Suppressor macrophage (primary cell): Measurements from ENCODE around the gene USH1G.
"Not testable (repeated sequence)": the region's sequence is repeated elsewhere in the genome, so short reads cannot be mapped to it uniquely, and the experiment has no call there.

Experiments
- DNase-seq, 4 experiments: peaks; one replicate each; pipeline ENCODE4 v3.0.0-alpha.2; 2020 to 2022

The USH1G gene

DNA sequence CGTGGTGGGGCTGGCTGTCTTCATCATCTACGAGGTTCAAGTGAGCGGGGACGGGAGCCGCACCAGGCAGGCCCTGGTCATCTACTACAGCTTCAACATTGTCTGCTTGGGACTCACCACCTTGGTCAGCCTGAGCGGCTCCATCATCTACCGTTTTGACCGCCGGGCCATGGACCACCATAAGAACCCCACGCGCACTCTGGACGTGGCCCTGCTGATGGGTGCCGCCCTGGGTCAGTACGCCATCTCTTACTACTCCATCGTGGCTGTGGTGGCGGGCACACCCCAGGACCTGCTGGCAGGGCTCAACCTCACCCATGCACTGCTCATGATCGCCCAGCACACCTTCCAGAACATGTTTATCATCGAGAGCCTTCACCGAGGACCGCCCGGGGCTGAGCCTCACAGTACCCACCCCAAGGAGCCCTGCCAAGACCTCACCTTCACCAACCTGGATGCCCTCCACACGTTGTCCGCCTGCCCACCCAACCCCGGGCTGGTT, 7.5 kb upstream of the USH1G start:
- DNase-seq: no peak

DNA sequence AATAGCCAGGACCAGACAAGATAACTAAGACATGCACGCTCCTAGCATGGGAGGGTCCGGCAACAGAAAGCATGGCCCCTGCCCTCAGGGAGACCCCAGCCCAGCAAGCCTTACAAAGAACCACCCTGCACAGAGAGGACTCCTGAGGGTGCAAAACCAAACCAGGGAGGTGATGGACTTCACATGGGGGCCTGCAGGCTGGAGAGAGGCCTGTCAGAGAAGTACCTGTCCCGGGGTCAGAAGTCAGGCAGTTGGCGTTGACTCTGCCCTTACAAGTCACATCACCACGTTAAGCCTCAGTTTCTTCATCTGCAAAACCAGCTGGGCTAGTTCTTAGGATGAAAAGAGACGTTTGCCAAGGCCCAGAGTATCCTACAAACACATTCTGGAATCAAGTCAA, 5.7 kb upstream of the USH1G start:
- no peak for DNase-seq

DNA sequence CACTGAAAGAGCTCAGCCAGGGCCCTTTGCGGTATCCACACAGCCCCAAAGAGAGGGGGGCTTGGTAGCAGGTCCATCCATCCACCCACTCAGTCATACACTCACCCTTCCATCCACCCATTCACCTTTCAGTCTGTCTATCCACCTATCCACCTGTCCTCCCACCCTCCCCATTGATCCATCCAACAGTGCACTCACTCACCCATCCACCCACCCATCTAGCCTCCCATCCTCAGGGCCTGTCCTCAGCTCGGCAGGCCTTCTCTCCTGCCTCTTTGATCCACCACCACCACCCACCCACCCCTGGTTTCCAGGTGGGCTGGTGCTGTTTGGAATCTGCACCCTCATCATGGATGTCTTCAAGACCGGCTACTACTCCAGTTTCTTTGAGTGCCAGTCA, 2.2 kb upstream of the USH1G start:
- no peak for DNase-seq

DNA sequence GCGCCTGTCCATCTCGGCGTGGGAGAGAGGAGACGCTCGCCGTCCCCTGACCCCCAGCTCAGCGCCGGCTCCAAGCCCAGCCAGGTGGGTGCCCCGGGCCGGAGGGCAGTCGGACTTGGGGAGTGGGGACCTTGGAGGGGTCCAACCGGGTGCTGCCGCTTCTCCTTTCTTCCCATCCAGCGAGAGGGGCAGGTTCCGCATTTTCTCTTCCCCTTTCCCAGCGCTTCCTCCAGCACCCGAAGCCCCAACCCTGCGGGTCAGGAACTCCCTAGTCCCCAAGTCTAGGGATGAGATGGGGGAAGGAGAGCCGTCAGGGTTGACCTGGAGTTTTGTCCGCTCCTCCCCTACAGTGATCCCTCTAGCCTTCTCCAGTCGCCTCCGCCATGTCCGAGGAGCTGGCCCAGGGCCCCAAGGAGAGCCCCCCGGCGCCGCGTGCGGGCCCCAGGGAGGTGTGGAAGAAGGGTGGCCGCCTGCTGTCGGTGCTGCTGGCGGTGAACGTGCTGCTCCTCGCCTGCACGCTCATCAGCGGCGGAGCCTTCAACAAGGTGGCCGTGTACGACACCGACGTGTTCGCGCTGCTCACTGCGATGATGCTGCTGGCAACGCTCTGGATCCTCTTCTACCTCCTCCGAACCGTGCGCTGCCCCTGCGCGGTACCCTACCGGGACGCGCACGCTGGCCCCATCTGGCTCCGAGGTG, 1.3 kb upstream of the USH1G start, which contains the start of gene OTOP2:
Gene OTOP2, plus strand, starts transcription at position 24 of the 699 bp plus-strand sequence. Its CDS starts 360 bp downstream, at position 384.
- peak; percentile 82 to 90 (median 88) for DNase-seq

DNA sequence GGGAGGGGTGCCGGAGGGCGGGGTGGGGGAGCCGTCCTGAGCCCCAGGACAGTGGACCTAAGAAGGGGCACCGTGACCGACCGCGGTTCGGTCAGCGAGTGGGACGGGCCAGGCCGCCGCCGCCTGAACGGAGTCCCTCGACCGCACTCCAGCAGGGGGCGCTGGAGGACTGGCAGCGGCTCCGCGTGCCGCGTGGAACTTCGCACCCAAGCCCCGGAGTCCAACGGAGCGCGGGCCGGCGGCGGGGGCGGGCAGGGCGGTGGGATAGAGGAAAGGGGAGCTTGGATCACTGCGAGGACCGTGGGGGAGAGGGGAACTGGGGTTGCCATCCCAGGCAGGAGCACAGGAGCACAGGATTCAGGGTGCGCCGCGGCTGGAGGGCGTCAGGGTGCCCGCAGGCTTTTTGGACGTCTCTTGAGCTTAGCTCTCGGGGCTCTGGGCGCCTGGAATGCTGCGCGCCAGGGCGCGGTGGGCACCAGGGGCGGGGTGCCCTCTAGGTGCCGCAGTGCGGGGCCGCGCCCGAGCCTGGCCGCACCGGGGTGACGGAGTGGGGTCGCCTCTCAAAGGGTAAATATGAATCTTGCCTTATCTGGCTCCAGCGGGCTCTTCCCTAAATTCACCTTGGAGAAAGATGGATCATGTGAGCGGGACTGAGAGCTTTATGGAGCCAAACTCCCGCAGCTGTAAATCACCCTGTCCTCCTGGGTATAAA, 639 bp upstream of the USH1G start:
- DNase-seq: peak; percentile 74 to 90 (median 84)

DNA sequence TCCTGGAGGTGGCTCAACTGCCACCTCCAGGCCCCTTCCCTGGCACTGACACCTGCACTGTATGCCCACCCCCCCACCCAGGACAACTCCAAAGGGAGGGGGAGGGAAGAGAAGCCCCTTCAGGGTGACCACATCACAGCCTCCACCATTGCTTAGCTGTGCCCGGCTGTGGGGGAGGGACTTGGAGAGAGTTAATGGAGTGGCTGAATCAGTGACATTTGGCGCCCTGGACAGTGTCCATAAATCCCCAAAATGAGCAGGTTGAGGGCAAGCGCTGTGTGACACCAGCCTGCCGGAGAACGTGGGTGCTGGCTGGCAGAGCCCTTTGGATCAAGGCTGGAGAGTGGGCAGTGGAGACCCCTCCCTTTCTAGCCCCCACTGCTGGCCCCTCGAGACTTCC, 883 bp downstream of the USH1G start:
- DNase-seq: no peak

DNA sequence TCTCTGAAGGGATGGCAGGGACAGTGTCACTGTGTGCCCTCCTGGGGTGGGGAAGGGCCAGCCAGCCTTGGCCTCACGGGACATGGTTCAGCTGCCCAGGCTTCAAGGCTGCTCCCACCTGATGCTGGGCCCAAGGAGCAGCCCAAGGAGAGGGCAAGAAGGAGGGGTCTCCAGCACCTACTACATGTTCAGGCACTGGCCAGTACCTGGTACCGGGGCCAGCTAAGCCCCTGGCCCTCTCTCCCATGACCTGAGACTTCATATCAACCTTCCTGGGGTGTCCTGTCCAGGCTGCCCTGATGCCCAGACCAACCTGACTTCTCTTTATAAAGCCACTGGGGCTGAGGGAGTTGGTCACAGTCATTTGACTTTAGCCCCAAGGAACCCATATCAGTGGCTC, 1.3 kb downstream of the USH1G start:
- DNase-seq: no peak

DNA sequence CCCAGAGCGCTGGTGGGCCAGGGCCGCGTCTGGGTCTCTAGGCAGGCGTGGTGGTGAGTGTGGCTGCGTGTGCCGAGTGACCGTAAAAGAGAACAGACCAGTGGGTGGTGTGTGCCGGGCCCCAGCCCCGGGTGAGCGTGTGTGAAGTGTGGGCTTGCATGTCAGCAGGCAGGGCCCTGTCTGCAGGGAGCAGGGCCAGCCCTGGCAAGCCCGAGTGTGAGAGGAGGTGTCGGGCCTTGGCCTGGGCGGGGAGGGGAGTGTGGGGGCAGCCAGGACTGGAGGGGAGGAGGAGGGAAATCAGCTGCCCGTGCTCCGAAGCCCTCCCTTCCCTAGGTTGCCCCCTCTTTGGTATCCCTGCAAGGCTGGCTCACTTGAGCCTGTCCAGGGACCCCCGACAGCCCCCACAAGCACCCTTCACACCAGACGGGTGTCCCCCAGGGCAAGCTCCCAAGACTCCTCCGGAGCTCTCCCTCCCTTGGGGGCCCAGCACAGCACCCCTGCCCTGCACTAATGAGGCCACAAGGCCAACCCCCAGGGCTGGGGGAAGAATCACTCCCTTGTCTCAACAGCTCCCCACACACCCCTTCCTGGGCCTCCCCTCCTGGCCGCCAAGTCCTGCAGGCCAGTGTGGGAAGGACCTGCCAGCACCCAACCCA, 1.9 kb downstream of the USH1G start:
- no peak for DNase-seq

- DNase-seq: no peak
These were observed 2.4 kb downstream of the USH1G start for GRCh38 chr17:74920642-74921025.

GRCh38 chr17:74920306-74920620, 2.8 kb downstream of the USH1G start:
- DNase-seq: no peak

- peak; percentile 29 to 59 (median 45) for DNase-seq
These were observed 3.4 kb downstream of the USH1G start for GRCh38 chr17:74919440-74920305.

GRCh38 chr17:74918906-74919305, 4.1 kb downstream of the USH1G start:
- no peak for DNase-seq

- peak; percentile 61 to 80 (median 70) for DNase-seq
These were observed 5.6 kb downstream of the USH1G start for GRCh38 chr17:74917430-74917829.

DNA sequence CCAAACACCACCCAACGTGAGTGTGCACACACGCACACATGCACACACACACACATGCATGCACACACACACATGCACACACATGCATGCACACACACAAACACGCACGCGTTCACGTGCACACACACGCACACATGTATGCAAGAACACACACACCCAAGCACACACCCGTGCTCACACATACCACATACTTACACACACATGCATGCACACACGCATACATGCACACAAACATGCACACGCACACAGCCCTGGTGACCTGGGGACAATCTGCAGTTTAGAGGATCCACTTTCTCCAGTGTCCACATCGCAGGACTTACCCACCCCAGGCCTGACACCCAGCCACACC, 6.2 kb downstream of the USH1G start:
- DNase-seq: no peak

DNA sequence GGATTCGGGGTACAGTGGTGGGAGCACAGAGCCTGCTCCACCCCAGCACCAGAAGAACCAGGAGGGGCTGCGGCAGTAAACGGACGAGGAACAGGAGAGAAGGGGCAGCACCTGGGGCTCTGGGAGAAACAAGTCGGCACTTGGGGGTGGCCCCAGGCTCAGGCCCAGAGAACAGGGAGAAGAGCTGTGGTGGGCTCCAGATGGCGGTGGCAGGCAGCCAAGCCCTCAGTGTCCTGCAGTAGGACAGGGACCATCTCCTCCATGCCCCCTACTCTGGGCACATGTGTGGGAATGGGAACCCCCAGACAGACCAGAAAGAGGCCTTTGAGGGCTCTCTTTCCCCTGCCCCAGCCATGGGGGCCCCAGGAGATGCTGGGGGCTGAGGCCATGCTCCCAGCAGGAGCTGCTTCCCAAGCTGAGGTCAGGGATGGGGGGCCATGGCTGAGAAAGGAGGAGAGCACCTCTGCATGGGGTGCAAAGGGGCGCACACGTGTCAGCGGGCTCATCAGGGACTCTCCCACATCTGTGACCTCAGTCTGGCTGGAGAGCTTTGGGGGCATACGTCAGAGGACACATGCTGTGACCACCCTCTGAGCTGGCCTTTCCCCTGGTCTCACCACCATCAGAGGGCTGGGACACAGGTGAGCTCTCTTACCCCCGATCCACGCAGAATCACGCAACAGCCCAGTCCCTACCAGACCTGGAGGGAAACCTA, 6.8 kb downstream of the USH1G start:
- DNase-seq: no peak

DNA sequence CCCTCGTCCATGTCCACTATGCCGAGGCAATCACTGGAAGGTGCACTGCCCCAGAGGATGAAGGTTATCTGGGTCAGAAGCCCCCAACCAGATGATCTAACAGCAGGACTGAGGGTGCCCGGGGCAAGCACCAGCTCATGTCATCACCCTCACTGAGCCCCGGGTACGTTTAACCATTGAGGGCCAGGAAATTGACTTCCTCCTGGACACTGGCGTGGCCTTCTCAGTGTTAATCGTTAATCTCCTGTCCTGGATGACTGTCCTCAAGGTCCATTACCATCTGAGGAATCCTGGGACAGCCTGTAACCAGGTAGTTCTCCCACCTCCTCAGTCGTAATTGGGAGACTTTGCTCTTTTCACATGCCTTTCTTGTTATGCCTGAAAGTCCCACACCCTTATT, 11.6 kb downstream of the USH1G start:
- DNase-seq: not testable (repeated sequence)

GRCh38 chr17:74909097-74909496, 14.0 kb downstream of the USH1G start:
- not testable (repeated sequence) for DNase-seq

- DNase-seq: no peak
These were observed 16.0 kb downstream of the USH1G start for GRCh38 chr17:74907012-74907411.

- DNase-seq: not testable (repeated sequence)
These were observed 16.8 kb downstream of the USH1G start for GRCh38 chr17:74906214-74906793.

- no peak for DNase-seq
These were observed 18.2 kb downstream of the USH1G start for GRCh38 chr17:74904687-74905409.

DNA sequence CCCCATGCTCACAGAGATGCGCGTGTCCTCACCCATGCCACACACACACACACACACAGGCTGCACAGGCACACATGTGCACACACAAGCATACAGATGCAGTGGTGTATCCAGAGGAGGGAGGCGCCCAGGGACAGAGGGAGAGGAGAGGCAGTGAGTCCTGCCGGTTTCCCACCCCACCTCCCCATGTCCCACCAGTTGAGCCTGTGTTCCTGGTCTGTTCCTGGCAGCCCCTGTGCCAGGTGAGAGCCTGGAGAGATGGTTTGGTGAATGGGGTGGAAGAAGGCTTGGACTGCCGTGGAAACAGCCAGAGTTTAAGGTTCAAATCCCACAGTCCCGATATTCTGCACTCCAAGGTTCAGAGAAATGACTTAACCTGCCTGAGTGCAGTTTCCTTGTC, 19.4 kb downstream of the USH1G start:
- no peak for DNase-seq
